HG02970 (cell line): ENCODE data around the gene TYW1B.
"Not testable (repeated sequence)": the region's sequence is repeated elsewhere in the genome, so short reads cannot be mapped to it uniquely, and the experiment has no call there.

Experiments used
- ATAC-seq: cut with Tn5 transposase; IDR thresholded peaks from one replicate; pipeline ENCODE4 v1.9.1; 2021; ENCODE audit warnings: mild to moderate bottlenecking, moderate library complexity, moderate number of reproducible peaks; ENCODE audit not compliant: unreplicated experiment, low FRiP score

TYW1B gene

DNA sequence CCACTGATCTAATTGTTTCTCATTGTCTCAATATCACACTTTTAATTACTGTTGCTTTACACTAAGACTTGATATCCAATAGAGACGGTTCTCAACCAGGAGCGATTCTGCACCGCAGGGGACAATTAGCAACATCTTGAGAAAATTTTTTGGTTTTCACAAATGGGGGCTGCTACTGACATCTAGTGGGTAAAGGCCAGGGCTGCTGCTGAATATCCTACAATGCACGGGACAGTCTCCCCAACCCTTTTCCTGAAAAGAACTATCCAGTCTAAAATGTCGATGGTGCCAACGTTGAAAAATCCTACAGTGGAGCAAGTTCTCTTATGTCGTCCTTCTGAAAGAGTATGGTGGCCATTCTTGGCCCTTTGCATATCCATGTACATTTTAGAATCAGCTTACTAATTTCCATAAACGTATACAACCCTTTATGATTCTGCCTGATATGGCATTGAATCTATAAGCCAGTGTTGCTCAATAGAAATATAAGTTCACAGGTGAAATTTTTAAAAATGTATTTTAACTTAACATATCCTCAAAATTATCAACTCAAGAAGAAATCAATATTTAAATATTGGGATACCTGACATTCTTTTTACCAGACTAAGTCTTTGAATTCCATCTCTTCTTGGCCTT is 192.6 kb downstream of the TYW1B start:
- not testable (repeated sequence) for ATAC-seq

DNA sequence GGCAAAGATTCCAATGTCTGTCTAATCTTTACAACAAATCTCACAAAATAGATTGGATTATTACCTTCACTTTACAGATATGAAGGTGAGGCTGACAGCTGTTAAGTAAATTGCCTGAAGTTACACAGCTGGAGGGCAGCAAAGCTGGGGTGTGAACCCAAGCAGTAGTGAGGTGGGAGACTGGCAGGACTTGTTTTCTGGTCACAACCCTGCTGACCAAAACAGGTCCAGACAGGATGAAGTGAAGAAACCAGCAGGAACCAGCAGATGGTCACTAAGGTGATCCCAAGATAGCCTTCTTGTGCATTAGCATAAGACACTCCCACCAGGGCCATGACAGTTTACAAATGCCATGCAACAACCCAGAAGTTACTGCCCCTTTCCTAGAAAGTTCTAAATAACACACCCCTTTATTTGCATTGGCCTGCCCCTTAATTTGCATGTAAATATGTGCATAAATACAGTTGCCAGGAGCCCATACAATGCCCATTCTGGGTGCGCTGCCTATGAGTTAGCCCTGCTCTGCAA is 195.2 kb downstream of the TYW1B start:
- not testable (repeated sequence) for ATAC-seq

DNA sequence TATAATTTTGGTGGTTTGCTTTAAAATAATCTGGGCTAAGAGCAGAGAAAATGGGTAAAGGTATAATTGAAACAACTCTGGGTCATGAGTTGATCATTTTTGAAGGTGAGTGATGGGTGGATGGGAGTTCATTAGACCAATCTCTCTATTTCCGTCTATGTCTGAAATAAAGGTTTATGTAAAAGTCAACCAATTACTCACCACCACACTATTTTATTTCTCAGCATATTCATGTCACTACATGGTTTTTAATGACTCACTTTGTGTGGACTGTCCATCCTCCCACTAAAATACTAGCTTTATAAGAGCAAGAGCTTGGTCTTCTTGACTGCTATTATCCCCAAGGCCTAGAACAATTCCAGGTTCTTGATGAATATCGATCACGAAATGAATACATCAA is 199.6 kb downstream of the TYW1B start:
- not testable (repeated sequence) for ATAC-seq

DNA sequence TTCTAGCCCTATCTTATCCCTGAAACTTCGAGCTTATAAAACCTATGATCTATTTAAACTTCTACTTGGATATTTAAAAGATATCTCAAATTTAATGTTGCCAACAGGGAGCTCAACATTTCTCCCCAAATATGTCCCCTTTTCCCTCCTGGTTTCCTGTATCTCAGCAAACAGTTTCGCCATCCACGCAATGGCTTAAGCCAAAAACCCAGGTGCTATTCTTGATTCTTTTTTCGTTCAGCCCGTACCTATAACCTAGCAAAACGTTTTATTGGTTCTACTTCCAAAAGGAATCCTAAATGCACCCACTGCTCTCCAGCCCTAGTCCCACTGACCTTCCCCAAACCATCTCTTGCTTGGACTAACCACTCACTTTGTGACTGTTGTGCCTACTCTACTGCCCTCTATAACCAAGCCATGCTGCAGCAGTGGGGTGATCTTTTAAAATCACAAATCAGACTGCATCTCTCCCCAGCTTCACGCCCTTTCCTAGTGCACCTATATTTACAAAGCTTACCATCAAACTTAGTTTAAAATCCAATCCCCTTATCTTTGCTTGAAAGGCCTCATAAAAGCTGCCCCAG is 201.5 kb downstream of the TYW1B start:
- ATAC-seq: not testable (repeated sequence)

DNA sequence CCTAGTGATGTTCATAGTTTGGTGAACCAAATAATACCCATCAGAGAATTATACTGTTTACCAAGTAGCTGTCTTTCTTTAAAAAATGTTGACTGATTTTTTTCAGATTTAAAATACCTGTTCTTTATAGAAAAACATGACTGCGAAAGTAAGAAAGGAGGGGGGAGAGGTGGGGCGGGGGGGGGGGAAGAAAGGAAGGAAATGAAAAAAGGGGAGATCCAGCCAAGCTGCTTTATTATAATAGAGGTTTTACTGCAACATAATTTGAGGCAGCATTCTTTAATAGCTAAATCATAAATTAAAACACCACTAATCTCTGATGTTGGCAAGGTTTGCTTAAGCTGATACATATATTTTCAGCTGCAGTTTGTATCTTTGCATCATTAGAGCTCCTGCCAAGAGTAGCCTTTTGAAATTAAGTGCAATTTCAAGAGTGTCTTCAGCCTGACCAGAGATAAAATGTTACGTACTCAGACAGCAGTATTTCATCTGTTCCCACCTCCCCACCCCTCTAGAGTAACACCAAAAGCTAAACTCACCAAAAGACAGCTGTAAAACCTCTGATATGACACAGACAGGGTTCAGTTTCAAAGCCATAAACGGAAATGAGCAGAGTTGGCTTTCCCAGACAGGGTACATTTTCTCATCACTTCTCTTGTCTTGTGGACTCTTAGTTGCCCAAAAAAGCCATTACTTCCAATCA is 202.1 kb downstream of the TYW1B start:
- peak; percentile 61 for ATAC-seq

DNA sequence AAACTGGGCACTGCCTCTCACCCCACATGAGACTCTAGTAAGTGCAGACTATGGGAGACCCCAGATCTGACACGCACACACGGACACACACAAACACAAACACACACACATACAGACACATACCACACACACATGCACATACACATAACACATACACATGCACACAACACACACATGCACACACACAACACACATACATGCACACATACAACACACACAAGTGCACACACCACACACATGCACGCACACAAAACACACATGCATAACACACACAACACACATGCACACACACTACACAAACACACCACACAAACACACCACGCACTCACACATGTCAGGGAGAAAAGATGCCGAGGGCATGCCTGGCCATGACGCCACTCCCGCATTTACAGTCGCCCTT is 205.5 kb downstream of the TYW1B start:
- ATAC-seq: no peak

DNA sequence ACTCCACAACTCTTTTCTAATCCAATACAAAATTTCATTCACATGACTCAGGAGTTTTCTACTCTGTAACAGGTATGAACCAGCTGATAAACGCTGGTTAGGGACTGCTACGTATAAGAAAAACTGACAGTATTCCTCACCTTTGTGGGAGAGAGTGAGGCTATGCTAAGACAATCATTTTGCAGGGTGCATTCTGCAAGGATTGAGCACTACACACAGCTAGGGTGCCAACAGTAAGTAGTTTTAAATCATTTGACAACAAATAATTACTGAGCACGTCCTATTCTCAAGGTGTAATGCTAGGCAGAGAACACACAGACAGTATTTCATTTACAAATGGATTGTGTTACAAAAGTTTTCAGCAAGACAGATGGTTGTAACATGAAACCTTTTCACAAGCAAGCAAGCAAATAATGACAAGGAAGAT is 206.2 kb downstream of the TYW1B start:
- ATAC-seq: not testable (repeated sequence)

DNA sequence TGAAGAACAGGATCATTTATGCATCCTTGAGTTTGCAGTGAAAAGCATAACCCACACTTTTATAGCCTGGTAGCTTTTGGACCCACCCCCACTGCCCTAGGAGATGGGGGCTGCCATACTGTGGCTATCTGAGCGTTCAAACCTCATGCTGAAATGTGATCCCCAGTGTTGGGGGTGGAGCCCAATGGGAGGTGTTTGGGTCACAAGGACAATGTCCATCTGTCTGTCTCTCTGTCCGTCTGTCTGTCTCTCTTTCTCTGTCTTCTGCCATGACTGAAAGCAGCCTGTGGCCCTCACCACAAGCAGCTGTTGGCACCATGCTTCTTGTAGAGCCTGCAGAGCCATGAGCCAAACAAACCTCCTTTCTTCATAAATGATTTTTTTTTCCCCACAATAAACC is 207.1 kb downstream of the TYW1B start:
- not testable (repeated sequence) for ATAC-seq

DNA sequence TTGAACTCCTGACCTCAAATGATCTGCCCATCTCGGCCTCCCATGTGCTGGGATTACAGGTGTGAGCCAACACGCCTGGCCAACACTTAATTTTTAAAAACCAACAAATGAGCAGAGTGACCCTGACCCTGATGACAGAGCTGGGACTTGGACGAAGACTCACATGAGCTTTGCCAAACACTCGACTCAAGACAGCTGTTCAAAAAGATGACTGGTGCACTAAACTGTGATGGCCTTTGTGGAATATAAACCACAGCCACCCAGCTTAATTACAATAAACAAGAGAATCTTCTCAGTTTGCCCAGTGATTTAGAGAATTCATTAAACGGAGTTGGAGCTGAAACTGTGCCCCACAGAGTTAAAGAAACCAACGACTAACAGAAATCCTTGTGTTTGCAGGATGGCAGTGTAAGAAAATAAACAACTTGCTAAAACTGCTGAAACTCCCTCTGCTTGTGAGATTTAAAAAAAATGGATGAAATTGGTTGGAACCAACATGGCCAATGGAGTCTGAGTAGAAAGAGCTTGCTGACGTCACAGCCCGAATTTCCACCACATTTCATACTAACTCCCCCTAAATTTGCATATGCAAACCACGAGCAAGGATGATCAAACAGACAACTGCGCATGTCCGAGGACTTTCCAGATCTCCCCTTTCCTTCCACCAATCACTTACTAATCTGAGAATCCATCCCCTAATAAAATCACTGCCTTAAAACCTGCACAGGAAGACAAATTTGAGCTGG is 209.4 kb downstream of the TYW1B start:
- ATAC-seq: not testable (repeated sequence)

DNA sequence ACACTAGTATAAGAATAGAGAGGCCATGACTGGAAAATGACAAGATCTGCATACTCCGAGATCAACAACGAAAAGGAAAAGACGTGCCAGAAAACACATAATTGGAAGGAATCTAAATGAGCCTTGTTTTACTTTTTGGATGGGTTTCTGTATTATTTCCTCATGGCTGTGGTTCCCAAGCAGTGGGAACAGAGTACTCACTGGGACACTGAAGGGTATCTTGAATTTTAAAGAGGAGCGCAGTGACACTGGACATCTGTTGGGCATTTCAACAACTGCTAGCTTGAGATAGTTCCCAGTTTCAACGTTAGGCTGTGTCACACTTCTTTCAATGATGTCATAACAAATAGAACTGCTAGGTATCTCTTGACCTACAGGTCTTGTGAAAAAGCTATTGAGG is 218.2 kb downstream of the TYW1B start:
- not testable (repeated sequence) for ATAC-seq

DNA sequence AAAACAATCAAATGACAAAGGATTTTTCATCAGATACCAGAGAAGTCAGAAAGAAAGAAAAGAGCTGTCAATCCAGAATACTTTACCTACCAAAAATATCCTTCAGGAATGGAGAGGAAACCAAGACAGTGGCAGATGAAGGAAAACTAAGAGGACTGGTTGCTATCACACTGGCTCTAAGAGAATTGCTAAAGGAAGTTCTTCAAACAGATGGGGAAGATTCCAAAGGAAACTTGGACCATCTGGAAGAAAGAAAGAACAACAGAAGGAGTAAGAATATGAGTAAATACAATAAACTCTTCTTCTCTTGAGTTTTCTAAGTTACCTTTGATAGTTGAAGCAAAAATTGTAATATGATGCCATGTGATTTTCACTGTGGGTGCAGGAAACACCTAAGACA is 220.0 kb downstream of the TYW1B start:
- ATAC-seq: not testable (repeated sequence)

DNA sequence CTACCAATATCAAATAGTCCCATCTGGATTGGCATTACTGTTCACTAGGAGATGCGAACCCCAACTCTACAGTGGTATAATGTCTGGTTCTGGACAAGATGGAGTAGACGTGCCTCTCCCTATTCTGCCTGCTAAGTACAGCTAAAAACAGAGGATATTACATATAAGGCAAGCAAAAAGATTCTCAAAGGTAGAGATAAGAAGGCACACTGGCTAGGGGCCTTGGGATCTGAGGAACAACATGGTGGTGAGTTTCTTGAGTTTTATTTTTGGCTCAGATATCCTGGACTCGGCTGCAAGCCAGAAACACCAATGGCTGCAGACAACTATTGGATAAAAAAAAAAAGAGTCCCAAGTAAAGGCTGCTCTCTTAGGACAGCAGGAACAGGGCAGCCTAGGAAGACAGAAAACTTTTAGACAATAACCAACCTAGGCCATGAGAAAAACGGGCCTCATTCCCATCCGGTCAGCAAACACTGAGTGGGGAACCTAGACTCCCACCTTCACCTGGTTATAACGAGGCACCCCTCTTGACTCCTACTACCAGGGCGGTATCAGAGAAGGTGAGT is 222.1 kb downstream of the TYW1B start:
- ATAC-seq: not testable (repeated sequence)

DNA sequence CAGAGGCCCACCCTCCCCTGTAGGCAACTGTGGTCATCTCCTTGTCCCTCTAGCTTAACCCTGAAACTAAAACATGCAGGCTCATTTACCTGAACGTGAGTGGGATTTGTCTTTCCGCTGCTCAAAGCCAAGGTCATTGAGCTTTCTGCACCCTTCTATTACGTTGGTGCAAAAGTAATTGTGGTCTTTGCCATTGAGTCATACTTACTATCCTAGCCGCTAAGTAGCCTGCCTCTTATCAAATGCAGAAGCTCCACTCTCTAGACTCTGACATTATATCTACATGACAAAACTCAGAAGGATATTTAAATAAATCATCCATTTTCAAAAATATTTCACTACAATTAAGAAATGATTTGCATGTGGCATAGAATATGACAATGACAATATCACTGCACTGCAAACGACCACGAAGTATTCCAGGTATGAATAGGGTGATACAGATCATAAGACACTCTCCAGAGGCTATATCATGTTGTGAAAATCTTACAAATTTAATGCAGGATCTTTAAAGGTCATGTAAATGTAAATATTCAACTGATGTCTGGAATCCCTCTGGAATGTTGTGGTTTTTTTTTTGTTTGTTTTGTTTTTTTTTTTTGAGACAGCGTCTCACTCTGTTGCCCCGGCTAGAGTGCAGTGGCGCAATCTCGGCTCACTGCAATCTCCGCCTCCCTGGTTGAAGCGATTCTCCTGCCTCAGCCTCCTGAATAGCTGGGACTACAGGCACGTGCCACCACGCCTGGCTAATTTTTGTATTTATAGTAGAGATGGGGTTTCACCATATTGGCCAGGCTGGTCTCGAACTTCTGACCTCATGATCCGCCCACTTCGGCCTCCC is 223.0 kb downstream of the TYW1B start:
- ATAC-seq: not testable (repeated sequence)

DNA sequence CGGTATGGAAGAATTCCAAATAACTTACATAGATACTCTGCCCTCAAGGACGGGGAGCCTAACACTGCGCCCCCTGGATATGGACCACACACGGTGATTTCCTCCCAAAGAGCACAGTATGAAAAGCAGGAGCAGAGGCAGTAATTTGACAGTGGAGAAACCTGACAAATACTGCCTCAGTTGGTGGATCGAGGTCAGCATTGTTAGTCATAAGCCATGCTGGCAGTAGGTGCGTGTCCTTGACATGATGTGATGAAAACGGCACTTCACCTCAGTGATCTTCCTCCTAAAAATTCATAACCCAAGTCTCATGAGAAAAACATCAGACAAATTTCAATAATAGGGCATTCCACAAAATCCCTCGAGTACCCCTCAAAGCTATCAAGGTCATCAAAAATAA is 224.5 kb downstream of the TYW1B start:
- ATAC-seq: not testable (repeated sequence)

DNA sequence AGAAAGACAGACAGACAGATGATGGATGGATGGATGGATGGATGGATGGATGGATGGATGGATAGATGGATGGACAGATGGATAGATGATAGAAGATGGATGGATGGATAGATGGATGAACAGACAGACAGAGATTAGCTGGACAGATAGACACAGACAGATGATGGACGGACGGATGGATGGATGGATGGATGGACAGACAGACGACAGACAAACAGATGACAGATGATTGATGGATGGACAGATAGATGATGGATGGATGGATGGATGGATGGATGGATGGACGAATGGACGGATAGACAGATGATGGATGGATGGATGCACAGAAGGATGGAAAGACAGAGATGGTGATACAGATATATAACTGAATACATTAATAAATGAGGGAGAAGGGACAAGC is 224.9 kb downstream of the TYW1B start:
- ATAC-seq: no peak

DNA sequence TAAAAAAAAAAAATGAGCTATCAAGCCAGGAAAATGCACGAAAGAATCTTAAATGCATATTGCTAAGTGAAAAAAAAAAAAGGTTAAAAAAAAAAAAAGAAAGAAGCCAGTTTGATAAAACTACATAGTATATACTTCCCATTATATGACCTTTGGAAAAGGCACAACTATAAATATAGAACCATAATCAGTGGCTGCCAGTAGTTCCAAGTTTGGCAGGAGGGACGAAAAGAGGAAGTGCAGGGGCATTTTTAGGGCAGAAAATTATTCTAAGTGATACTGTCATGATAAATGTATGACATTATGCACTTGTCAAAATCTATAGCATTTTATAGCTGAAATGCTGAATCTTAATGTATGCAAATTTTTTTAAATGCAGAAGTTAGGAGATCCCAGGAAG is 226.3 kb downstream of the TYW1B start:
- not testable (repeated sequence) for ATAC-seq

DNA sequence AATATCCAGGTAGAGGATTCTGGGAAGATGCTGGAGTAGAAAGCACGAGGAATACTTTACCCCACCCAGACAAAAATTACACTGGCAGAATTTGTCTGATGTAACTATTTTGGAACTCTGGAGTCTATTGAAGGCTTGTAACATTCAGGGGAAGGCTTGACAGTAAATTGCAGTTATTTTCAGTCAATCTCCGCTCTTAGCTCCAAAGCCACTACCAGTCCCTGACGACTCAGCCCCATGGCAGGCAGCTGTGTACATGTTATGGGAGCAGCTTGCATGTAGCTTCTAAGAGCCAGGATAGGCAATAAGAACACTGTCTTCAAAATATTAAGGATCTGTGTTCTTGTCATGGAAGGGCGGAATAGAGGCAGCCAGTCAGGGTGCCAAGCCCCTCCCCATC is 238.0 kb downstream of the TYW1B start:
- ATAC-seq: not testable (repeated sequence)

DNA sequence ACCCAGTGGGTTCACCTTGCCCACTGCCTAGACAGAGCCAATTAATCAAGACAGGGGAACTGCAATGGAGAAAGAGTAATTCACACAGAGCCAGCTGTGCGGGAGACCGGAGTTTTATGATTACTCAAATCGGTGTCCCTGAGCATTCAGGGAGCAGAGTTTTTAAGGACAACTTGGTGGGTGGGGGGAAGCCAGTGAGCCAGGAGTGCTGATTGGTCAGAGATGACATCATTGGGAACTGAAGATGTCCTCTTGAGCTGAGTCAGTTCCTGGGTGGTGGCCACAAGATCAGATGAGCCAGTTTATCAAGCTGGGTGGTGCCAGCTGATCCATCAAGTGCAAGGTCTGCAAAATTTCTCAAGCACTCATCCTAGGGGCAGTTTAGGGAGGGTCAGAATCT is 240.7 kb downstream of the TYW1B start:
- ATAC-seq: not testable (repeated sequence)

DNA sequence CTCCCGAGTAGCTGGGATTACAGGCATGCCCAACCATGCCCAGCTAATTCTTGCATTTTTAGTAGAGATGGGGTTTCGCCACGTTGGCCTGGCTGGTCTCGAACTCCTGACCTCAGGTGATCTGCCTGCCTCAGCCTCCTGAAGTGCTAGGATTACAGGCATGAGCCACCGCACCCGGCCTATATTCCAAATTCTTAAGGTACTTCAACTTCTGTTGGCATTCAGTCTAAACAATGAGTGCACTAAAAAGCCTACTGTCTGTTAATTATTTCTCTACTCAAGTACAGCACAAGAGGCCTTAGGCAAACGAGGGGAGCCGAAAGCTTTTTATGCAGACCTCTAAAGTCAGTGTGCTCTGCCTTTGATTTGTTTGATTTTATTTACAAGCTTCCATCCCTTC is 243.4 kb downstream of the TYW1B start:
- not testable (repeated sequence) for ATAC-seq
